ENCODE results near the gene CCDC61. TPM values are rescaled to one million over a fixed set of nuclear protein-coding genes. Genes with fewer than 3 reads are reported as not detected.

Gene CCDC61
- total RNA-seq, 1 donor from 2014 or later = 7.7 TPM

DNA sequence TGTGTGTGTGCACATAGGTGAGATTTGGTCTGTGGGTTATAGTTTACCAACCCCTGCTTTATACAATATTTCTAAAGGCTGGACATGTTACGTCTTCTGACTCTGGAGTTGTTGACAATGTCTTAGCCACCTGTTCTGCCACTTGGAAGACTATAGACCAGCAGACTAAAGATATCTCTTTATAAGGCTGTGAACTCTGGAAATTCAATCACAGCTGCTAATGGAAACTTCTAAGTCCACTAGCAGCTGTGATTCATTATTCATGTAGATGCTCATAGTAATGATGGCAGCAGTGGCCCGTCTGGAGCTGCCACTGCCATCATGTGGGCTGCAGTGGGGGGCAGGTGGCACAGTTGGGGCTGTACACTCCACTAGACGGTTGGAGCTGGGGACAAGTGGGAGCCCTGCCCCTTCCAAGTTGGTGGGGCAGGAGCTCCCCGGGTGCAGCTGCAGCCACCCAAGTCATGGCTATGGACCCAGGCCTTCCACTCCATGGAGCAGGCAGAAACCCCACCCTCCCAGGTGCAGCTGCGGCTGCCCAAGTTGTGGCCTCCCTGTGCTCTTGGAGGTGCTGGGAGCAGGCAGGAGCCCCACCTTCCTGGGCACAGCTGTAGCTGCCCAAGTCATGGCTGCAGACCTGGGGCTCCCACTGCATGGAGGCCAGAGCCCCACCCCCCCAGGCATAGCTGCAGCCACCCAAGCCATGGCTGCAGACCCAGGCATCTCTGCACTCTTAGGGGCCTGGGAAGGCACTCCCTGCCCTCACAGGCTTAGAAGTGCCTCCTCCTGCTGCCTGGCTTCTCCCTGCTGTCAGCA, 36.7 kb downstream of the CCDC61 start:
- intact Hi-C loops (cut with micrococcal nuclease) = no loop called here

GRCh38 chr19:46032597-46033025, 37.3 kb downstream of the CCDC61 start:
- ATAC-seq (no peak), DNase-seq (no peak)
- intact Hi-C loops (cut with micrococcal nuclease) = no loop called here

More for the DNA sequence above, 36.7 kb downstream of the CCDC61 start:
- ATAC-seq = no peak
- no peak for DNase-seq

DNA sequence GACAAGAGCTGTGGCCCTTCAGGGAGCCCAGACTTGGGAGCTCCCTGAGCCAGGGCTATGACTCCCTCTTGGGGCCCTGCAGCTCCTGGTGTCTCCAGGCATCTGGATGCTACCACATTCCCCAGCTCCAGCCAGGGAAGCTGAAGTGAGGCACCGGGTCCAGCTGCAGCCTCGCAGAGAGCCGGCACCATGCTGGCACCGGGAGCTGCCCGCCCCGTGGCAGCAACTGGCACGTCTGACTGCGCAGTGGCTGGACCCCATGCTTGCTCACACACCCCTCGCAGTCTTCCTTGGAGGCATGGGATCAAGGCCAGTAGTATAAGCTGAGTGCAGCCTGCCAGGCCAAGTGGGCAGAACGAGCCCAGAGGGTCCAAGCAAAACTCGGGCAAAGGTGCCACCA, 38.1 kb downstream of the CCDC61 start:
- ATAC-seq (no peak), DNase-seq (no peak)
- intact Hi-C loops (cut with micrococcal nuclease) = no loop called here

DNA sequence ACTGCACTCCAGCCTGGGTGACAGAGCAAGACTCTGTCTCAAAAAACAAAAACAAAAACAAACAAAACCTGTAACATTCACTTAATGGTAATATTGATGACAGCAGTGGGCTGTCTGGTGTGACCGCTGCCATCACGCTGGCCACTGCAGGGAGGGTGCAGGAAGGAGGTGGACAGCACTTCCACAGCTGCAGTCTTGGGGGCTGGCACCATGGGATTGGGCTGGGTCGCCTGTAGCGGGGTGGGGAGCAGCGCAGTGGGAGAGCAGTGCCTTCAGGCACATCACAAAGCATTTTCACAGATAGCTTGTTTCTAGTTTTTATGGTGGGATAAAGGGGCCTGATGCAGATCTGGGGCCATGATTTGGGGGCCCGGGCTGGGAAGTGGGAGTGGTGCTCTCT, 40.3 kb downstream of the CCDC61 start:
- DNase-seq = no peak
- intact Hi-C loops (cut with micrococcal nuclease) = no loop called here
- ATAC-seq = no peak

DNA sequence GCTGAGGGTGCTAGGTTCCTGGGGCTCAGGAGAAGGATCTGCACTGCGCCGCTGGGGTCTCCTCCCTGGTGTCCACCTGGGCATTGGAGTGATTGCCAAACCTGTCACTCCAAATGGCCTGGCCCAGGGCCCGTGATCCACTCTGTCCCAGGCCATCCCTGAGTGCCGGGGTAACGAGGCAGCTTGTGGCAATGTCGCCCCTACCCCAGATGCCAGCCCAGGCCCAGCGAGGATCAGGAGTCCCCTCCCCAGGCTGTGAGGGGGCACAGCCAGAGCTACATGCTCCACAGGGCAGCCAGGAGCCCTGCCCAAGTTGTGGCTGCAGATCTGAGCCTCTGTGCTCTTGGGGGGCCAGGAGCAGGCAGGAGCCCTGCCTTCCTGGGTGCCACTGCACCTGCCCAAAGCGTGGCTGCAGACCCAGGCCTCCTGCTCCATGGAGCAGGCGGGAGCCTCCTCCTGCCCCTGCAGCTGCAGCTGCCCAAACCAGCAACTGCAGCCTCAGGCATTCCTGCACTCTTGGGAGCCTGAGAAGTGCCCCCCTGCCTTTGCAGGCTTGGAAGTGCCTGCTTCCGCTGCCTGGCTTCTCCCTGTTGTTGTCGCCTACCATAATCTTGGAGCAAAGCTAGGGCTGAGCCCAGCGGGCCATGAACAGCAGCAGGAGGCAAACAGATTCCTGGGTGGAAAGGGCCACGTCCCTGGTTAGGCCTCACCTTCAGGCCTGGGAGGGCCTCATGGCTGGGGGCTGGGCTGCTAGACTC, 40.9 kb downstream of the CCDC61 start:
- ATAC-seq (no peak), DNase-seq (no peak)
- intact Hi-C loops (cut with micrococcal nuclease) = no loop called here

GRCh38 chr19:46036744-46037128, 41.5 kb downstream of the CCDC61 start:
- intact Hi-C loops (cut with micrococcal nuclease) = no loop called here
- no peak for DNase-seq
- ATAC-seq = no peak

- DNase-seq (no peak), ATAC-seq (no peak)
- intact Hi-C loops (cut with micrococcal nuclease) = no loop called here
Observed at GRCh38 chr19:46040125-46040524, 44.9 kb downstream of the CCDC61 start.

GRCh38 chr19:46040952-46041500, 45.8 kb downstream of the CCDC61 start, which contains the start of gene IGFL4:
IGFL4 (minus strand) TSS chr19:46041002; CDS start chr19:46040962, 40 bp downstream.
- DNase-seq (no peak), ATAC-seq (no peak)
- intact Hi-C loops (cut with micrococcal nuclease) = no loop called here

DNA sequence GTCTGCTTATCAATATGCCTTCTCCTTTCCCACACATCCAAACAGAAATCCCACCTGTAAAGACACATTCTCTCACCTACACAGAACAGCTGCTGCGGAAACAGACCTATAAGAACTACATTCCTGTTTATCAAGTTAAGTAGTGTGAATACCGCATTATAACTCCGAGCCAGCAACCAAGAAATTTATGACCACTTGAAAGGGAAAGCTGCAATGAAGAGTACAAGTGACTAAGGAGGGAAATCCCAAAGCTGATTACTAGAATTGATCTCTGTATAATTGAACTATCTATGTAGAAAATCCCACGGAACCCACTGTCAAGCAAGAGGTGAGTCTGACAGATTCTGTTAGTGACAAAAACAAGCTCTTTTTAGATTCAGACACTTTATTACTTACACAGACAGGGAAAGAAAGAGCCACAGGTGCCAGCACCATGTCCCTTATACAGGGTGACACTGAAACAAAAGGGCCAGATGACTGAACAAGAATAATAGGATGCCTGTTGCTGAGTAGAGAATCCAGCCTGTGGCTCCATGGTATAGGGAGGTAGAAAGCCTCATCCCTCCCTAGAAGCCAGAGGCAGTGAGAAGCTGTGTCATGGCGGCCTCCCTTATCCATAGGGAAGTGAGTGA, 47.1 kb downstream of the CCDC61 start:
- intact Hi-C loops (cut with micrococcal nuclease) = no loop called here
- ATAC-seq = no peak
- no peak for DNase-seq

GRCh38 chr19:46043519-46043918, 48.3 kb downstream of the CCDC61 start:
- intact Hi-C loops (cut with micrococcal nuclease) = no loop called here
- ATAC-seq = no peak
- DNase-seq = no peak

DNA sequence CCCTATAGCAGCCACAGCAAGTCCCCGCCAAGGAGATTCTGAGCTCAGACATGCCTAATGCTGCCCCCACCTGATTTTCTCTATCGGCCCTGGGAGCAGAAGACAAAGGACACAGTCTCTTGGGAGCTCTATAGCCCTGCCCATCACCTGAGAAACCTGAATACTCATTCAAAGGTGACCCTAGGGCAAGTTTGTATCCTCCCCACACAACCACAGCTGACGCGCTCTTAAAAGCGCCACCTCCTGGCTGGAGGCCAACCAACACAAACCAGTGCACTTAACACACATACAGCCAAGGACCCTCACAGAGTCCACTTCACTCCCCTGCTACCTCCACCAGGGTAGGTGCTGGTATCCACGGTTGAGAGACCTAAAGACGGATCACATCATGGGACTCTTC, 54.3 kb downstream of the CCDC61 start:
- no peak for ATAC-seq
- intact Hi-C loops (cut with micrococcal nuclease) = no loop called here
- no peak for DNase-seq

DNA sequence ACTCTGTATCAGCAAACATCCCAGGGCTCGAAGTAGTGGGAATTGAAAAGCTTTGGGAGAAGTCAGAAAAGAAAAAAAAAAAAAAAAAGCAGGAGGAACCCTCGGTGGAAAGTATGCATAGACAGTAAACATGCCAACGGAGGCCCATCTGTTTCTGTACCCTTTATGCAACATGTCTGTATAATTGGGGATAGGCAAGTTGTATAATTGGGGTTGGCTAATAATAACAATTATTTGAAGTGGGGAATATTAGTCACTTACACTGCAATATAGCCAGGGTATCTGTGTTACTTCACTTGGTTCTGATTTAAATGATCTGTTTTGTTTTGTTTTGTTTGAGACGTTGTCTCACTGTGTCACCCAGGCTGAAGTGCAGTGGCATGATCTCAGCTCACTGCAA, 57.6 kb downstream of the CCDC61 start:
- ATAC-seq (no peak), DNase-seq (no peak)
- intact Hi-C loops (cut with micrococcal nuclease) = no loop called here

DNA sequence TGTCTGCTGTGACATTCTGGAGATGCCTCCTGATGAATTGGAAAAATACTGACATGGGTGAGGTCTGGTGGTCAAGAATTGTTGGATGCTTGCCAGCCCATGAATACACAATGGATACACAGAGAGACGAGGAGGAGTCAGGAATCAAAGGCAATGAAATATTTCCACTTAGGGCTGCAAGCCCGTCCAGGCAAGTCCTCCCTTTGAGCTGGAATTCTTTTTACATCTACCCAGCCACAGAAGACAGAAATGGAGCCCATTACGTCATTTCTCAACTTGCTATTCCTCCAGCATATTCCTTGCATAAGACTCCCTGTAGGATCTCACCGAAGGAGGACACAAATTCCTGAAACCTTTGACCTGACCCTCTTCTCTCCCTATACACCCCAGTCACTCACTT, 61.3 kb downstream of the CCDC61 start:
- intact Hi-C loops (cut with micrococcal nuclease) = no loop called here
- ATAC-seq = no peak

DNA sequence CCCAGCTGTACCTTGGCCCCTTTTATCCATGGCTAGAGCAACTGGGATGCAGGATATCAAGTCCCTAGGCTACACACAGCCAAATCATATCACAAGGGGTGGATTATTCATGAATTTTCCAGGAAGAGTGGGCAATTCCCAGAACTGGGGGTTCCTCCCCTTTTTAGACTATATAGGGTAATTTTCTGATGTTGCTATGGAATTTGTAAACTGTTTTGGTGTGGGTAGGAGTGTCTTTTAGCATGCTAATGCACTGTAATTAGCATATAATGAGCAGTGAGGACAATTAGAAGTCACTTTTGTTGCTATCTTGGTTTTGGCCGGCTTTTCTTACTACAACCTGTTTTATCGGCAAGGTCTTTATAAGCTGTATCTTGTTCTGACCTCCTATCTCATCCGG, 63.5 kb downstream of the CCDC61 start:
- intact Hi-C loops (cut with micrococcal nuclease) = no loop called here
- ATAC-seq = no peak
- no peak for DNase-seq

More for the DNA sequence above, 61.3 kb downstream of the CCDC61 start:
- no peak for DNase-seq

DNA sequence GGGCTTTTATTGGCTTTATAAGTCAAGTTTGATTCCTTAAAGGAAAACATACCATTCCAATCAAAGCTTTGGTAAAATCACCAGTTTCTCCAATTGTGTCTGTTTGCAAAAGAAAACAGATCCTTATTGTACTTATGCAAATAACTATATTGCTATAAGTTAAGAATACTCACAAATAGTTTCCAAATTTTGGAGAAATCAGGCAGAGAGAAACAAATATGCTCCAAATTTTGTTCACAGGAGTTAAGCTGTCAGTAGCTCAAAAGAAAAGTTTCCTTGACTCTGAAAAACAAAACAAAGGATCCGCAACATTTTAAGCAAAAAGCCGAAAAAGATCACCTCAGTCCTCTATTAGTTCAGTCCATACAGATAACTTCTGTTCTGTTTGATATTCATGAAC, 64.7 kb downstream of the CCDC61 start:
- intact Hi-C loops (cut with micrococcal nuclease) = no loop called here
- no peak for ATAC-seq
- no peak for DNase-seq

DNA sequence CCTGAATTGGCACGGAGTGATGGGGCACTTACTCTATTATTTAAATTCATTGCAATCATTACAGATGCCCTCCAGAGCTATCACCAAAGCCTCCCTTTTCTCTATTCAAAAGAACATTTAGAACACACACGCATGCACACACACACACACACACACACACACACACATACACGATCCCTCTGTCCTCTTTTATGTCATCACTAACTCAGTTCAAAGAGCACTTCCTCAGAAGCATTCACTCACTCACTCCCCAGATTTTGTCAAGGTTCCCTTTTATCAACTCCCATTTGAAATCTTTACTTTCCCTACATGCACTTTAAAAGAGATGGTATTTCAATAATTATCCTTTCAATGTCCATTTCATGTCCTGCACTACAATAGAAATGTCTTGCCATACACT, 67.9 kb downstream of the CCDC61 start:
- no peak for DNase-seq
- no peak for ATAC-seq
- intact Hi-C loops (cut with micrococcal nuclease) = no loop called here

- intact Hi-C loops (cut with micrococcal nuclease) = no loop called here
- ATAC-seq (no peak), DNase-seq (no peak)
Observed at GRCh38 chr19:46065486-46066071, 70.3 kb downstream of the CCDC61 start.

DNA sequence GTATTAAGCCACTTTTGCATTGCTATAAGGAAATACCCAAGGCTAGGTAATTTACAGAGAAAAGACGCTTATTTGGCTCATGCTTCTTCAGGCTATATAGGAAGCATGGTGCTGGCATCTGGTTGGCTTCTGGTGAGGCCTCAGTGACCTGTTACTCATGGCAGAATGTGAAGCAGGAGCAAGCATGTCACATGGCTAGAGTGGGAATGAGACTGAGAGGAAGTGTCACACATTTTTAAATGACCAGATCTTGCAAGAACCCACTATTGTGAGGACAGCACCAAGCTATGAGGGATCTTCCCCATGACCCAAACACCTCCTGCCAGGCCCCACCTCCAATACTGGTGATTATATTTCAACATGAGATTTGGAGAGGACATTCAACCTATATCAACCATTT, 71.2 kb downstream of the CCDC61 start:
- intact Hi-C loops (cut with micrococcal nuclease) = no loop called here
- no peak for ATAC-seq

DNA sequence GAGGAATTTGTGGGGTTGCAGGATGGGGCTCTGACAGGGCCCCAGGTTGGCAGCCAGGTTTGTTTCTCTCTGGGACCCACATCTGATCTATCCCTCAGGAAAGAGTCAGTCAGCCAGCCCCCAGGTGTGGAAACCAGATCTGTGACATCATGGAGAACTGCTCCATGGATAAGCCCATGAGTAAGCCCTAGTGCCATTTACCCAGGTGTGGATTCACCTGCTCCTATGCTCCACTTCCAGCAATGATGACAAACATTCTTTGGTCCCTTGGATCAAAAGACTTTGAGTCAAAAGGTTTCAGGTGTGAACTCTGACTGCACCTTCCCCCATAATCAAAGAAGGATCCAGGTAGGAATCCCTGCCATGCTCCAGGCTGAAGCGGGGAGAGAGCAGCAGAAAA, 72.4 kb downstream of the CCDC61 start:
- intact Hi-C loops (cut with micrococcal nuclease) = no loop called here
- DNase-seq (no peak), ATAC-seq (no peak)

More for the DNA sequence above, 71.2 kb downstream of the CCDC61 start:
- DNase-seq = no peak
